GM06990 (cell line): ENCODE results near the gene EPYC.

ENCODE experiments used
- DNase-seq: peaks from one replicate; pipeline ENCODE4 v3.0.0-alpha.2; 2011; ENCODE audit not compliant: insufficient read length; ENCODE audit errors: extremely low read depth
- H3K27me3 ChIP-seq: replicated peaks from 2 replicates; pipeline ENCODE4 v1.6.0; 2011; ENCODE audit warnings: low read length; ENCODE audit not compliant: control insufficient read depth, insufficient read depth
- H3K36me3 ChIP-seq: 2 replicates; pipeline ENCODE4 v1.5.1; 2011; ENCODE audit warnings: low read length; ENCODE audit not compliant: control insufficient read depth, insufficient read depth
- H3K4me3 ChIP-seq: replicated peaks from 2 replicates; pipeline ENCODE4 v1.5.1; 2011; ENCODE audit warnings: low read depth, mild to moderate bottlenecking, control low read depth, low read length
- CTCF ChIP-seq: IDR thresholded peaks from 2 replicates; pipeline ENCODE4 v1.5.1; 2011; ENCODE audit warnings: low read length, control low read depth, mild to moderate bottlenecking, inconsistent platforms; ENCODE audit not compliant: insufficient read depth, poor library complexity, severe bottlenecking

The EPYC gene

GRCh38 chr12:91040096-91040755, 35.5 kb upstream of the EPYC start:
- Histone ChIP-seq H3K4me3 (no peak overlapping the region), H3K36me3 (no peaks in the 10 kb centered on the region), H3K27me3 (no peaks in the 10 kb centered on the region)
- TF ChIP-seq CTCF: no peak
- no peak for DNase-seq

- Histone ChIP-seq H3K4me3 (no peak overlapping the region), H3K36me3 (no peaks in the 10 kb centered on the region), H3K27me3 (no peaks in the 10 kb centered on the region)
- no peak for DNase-seq
- TF ChIP-seq CTCF: no peak
Observed at GRCh38 chr12:91037276-91037675, 32.5 kb upstream of the EPYC start.

- Histone ChIP-seq H3K4me3 (no peak overlapping the region), H3K27me3 (no peaks in the 10 kb centered on the region), H3K36me3 (no peaks in the 10 kb centered on the region)
- DNase-seq: no peak
- no peak for TF ChIP-seq CTCF
Observed at GRCh38 chr12:91033251-91033650, 28.5 kb upstream of the EPYC start.

GRCh38 chr12:91023326-91024004, 18.7 kb upstream of the EPYC start:
- DNase-seq: no peak
- no peak for TF ChIP-seq CTCF
- no peak overlapping the region for H3K4me3 ChIP-seq
- no peaks in the 10 kb centered on the region for H3K27me3 ChIP-seq
- H3K36me3 ChIP-seq: no peaks in the 10 kb centered on the region

- H3K36me3 ChIP-seq: no peaks in the 10 kb centered on the region
- no peak for DNase-seq
- TF ChIP-seq CTCF: no peak
- H3K27me3 ChIP-seq: no peaks in the 10 kb centered on the region
- H3K4me3 ChIP-seq: no peak overlapping the region
Observed at GRCh38 chr12:91021076-91021475, 16.3 kb upstream of the EPYC start.

GRCh38 chr12:91019455-91019854, 14.7 kb upstream of the EPYC start:
- no peak for TF ChIP-seq CTCF
- H3K4me3 ChIP-seq: no peak overlapping the region
- H3K27me3 ChIP-seq: no peaks in the 10 kb centered on the region
- DNase-seq: no peak
- H3K36me3 ChIP-seq: no peaks in the 10 kb centered on the region
